AG04450 (cell line): ENCODE results near the gene FAP. TPM values are rescaled to one million over a fixed set of nuclear protein-coding genes. Genes with fewer than 3 reads are reported as not detected.

Experiments used
- CTCF ChIA-PET: fragments of 300-600, 350-600 bp; formaldehyde crosslinking; extraction: SDS; loops from one replicate; lab custom pipeline; 2022; ENCODE audit warnings: antibody characterized with exemption, inconsistent platforms; lab: Charles Lee
- POLR2A ChIA-PET: fragments of 350-600 bp; formaldehyde crosslinking; extraction: SDS; loops from one replicate; lab custom pipeline; 2021; ENCODE audit warnings: antibody characterized with exemption, inconsistent platforms; lab: Yijun Ruan, JAX
- DNase-seq: peaks from one replicate; pipeline ENCODE4 v3.0.0-alpha.2; 2011; ENCODE audit warnings: low read depth, low spot score
- H3K27ac ChIP-seq: one replicate; pipeline ENCODE4 v1.5.1; 2012; ENCODE audit warnings: low read depth, low read length, control low read depth
- H3K27me3 ChIP-seq: one replicate; pipeline ENCODE4 v1.6.0; 2012; ENCODE audit warnings: low read length; ENCODE audit not compliant: control insufficient read depth, insufficient read depth
- H3K4me3 ChIP-seq: 2 replicates; pipeline ENCODE4 v1.5.1; 2011; ENCODE audit warnings: mild to moderate bottlenecking, low read depth, low read length, control low read depth
- H3K9me3 ChIP-seq: 2 replicates; pipeline ENCODE4 v1.5.1; 2012; ENCODE audit warnings: low read length; ENCODE audit not compliant: control insufficient read depth, insufficient read depth
- polyA plus RNA-seq: library from polyadenylated mRNA; depleted of rRNA; stranded (reverse); fragments of >200 nt; gene quantifications from 2 replicates; pipeline ENCODE4 v1.2.3, GENCODE V29; 2011
- TF ChIP-seq, protein P1 (sequence below): IDR thresholded peaks from 2 replicates; pipeline ENCODE4 v1.5.1; 2011; ENCODE audit warnings: low read depth, low read length, control low read depth, inconsistent platforms

The FAP gene
- polyA plus RNA-seq, 1 experiment, result 374 TPM

DNA sequence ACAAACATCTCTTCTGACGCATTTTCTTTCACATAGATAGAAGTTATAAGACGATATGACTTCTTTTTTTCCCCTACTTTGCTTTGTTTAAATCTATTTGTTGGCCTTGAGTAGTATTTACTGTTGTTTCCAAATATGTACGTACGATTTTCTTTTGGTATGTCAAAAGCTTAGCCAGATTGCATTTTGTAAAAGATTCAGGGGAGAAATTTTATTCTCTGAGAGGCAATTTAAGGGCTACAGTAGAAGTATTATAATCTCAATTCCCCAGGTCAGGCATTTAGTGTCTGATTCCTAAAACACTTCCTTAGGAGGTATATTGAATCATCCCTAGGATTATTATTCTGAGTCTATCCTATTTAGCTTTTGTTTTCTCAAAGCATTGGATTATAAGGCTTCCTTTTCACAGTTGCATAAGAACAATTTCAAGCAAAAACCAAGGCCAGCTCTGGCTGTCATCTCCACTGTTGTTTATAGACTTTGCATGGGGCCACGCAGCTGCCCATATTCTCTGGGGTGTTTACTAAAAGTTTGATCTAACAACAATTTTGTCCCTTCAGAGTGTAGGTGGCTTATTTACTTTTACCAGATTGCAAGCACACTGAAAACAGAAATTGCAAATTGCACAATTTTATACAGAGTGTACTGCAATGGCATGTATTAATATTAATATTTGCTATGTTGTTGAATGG, 57.6 kb downstream of the FAP start:
- Histone ChIP-seq H3K4me3 (no peak overlapping the region), H3K9me3 (no peaks in the 10 kb centered on the region), H3K27me3 (no peaks in the 10 kb centered on the region), H3K27ac (no peak overlapping the region)
- POLR2A ChIA-PET, result no interaction called here
- TF ChIP-seq, protein P1, sequence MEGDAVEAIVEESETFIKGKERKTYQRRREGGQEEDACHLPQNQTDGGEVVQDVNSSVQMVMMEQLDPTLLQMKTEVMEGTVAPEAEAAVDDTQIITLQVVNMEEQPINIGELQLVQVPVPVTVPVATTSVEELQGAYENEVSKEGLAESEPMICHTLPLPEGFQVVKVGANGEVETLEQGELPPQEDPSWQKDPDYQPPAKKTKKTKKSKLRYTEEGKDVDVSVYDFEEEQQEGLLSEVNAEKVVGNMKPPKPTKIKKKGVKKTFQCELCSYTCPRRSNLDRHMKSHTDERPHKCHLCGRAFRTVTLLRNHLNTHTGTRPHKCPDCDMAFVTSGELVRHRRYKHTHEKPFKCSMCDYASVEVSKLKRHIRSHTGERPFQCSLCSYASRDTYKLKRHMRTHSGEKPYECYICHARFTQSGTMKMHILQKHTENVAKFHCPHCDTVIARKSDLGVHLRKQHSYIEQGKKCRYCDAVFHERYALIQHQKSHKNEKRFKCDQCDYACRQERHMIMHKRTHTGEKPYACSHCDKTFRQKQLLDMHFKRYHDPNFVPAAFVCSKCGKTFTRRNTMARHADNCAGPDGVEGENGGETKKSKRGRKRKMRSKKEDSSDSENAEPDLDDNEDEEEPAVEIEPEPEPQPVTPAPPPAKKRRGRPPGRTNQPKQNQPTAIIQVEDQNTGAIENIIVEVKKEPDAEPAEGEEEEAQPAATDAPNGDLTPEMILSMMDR, result no peak
- CTCF ChIA-PET, result interaction anchor here (2.0 kb wide), 1 partner anchor 10 kb away, joined by 8 read pairs; no protein-coding TSS in a partner anchor
- no peak for DNase-seq

DNA sequence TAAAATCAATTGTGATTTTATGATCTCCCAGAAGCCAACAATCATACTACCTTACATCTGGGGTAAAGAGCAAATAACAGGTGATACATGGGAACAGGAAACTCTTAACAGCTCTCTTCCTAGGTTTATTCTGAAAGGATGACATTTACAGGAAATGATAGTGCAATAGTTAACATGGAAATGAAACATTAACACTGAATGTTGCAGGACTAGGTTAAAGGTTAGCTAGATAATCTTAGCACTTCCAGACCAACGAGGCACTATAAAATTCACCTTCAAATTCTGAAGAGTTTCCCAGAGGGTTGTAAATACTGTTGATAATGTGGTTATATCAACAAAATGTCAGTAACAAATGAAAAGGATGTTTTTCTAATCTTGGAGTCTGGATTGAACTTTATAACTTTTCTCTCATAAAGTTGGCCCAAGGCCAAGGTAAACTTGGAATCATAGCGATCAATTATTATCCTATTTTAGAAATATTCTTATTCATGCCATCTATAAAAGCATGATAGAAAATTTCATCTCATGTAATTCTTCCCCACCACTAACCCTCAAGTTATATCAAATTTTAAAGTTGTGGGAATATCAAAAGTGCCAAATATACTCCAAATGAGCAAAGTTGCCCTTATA, 58.3 kb downstream of the FAP start:
- no peak overlapping the region for H3K4me3 ChIP-seq
- TF ChIP-seq, protein P1, result no peak
- ChIA-PET POLR2A (no interaction called here), CTCF (no interaction called here)
- H3K27me3 ChIP-seq, result no peaks in the 10 kb centered on the region
- no peak overlapping the region for H3K27ac ChIP-seq
- no peak for DNase-seq
- no peaks in the 10 kb centered on the region for H3K9me3 ChIP-seq

DNA sequence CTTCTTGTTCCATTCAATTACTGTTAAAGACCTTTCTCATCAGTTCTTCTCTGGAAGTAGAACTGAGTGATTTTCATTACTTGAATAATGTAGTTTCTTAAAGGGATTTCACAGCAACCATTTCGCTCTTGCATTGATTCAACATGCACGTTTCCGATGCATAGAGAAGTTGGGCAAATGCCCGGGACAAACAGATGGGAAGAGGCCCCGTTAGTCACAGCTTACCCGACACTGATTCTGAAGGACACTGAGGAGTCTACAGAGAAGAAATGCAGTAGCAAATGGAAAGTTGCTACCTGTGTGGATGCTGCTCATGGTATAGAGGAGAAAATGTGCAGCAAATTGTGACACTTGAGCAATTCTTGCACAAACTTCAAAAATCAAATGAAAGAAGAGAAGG, 58.9 kb downstream of the FAP start:
- POLR2A ChIA-PET, result no interaction called here
- Histone ChIP-seq H3K27me3 (no peaks in the 10 kb centered on the region), H3K27ac (no peak overlapping the region), H3K4me3 (no peak overlapping the region), H3K9me3 (no peaks in the 10 kb centered on the region)
- TF ChIP-seq, protein P1, result no peak
- CTCF ChIA-PET, result no interaction called here
- no peak for DNase-seq

DNA sequence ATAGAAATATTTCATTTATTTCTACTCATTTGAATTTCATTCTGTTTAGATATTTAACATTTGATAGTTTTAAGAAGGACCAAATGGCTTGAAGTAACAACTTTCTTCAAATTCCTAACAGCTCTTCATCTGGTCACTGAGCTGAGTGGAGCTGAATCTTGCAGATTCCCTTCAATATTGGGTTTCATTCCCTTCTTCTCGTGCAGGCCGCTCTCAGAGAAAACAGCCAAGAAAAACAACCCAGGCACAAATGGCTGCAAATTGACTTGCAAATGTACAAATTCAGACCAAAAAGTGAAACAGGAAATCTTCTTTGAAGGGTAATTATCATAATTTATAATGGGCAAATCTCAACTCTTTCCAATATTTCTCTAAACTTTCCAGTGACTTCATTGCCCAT, 60.9 kb downstream of the FAP start:
- TF ChIP-seq, protein P1, result no peak
- ChIA-PET POLR2A (no interaction called here), CTCF (interaction anchor here (0.9 kb wide), 1 partner anchor 136 kb away, joined by 3 read pairs; the partner anchor contains the start of gene IFIH1)
- Histone ChIP-seq H3K4me3 (no peak overlapping the region), H3K9me3 (no peaks in the 10 kb centered on the region), H3K27ac (no peak overlapping the region), H3K27me3 (no peaks in the 10 kb centered on the region)
- no peak for DNase-seq

DNA sequence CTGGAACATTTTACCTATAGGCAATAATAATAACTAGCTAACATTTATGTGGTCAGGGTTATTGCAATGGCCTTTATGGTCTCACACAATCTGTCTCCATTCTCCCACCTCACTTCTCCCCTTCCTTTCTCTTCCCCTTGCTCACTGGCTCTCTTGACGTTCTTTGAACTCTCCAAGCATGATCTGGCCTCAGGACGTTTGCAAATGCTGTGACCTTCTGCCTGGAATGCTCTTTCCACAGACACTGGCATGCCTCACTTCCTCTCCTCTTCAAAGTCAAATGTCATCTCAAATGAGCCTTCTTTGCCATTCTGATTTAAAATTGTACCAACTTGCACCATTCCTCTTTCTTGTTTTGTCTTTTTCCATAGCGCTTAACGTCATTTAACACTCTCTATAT, 65.9 kb downstream of the FAP start:
- TF ChIP-seq, protein P1, result no peak
- no peak for DNase-seq
- ChIA-PET POLR2A (no interaction called here), CTCF (interaction anchor here (1.2 kb wide), 1 partner anchor 22 kb away, joined by 3 read pairs; no protein-coding TSS in a partner anchor)
- no peak overlapping the region for H3K27ac ChIP-seq
- no peak overlapping the region for H3K4me3 ChIP-seq
- no peaks in the 10 kb centered on the region for H3K9me3 ChIP-seq
- H3K27me3 ChIP-seq, result no peaks in the 10 kb centered on the region
